NB4 (cell line): ENCODE data around the gene MARK1.

Experiments
- DNase-seq: peaks from one replicate; pipeline ENCODE4 v3.0.0; 2010; ENCODE audit warnings: low read depth
- H3K4me3 ChIP-seq: one replicate; pipeline ENCODE4 v1.5.1; 2011; ENCODE audit warnings: mild to moderate bottlenecking, low read depth, low read length, moderate library complexity
- MAX ChIP-seq: IDR thresholded peaks from 2 replicates; pipeline ENCODE4 v1.6.1; 2011; ENCODE audit warnings: low read depth, low read length
- MYC ChIP-seq: IDR thresholded peaks from 2 replicates; pipeline ENCODE4 v1.6.1; 2011; ENCODE audit warnings: low read depth, low read length
- POLR2A ChIP-seq: IDR thresholded peaks from 2 replicates; pipeline ENCODE4 v1.6.1; 2011; ENCODE audit warnings: mild to moderate bottlenecking; ENCODE audit not compliant: insufficient read length; ENCODE audit errors: extremely low read depth
- TF ChIP-seq, protein P1 (sequence below): IDR thresholded peaks from one replicate; pipeline ENCODE4 v1.5.1; 2012; ENCODE audit warnings: low read depth, low read length

MARK1 gene

GRCh38 chr1:220516722-220517042 is 11.3 kb upstream of the MARK1 start:
- TF ChIP-seq POLR2A (no peak), MAX (no peak)
- H3K4me3 ChIP-seq, result no peak overlapping the region
- no peak for DNase-seq

DNA sequence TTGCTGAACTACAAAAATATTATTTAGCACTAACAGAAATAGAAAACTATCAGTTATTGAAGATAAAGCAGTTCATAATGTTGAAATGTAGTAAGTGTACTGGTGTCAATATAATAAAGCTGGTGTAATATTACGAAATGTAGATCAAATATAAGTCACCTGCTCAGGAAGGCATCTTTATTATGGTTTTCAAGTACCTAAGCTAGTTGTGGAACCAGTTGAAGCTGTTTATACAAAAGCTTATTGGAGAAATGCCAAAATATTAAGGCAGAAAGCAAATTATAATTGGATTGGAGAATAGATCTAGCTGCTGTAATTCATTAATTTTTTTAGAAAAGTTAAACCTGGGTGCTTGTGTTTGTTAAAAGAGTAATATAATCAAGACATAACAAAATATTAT is 6.2 kb upstream of the MARK1 start:
- TF ChIP-seq MYC (no peak), POLR2A (no peak), MAX (no peak)
- TF ChIP-seq, protein P1, sequence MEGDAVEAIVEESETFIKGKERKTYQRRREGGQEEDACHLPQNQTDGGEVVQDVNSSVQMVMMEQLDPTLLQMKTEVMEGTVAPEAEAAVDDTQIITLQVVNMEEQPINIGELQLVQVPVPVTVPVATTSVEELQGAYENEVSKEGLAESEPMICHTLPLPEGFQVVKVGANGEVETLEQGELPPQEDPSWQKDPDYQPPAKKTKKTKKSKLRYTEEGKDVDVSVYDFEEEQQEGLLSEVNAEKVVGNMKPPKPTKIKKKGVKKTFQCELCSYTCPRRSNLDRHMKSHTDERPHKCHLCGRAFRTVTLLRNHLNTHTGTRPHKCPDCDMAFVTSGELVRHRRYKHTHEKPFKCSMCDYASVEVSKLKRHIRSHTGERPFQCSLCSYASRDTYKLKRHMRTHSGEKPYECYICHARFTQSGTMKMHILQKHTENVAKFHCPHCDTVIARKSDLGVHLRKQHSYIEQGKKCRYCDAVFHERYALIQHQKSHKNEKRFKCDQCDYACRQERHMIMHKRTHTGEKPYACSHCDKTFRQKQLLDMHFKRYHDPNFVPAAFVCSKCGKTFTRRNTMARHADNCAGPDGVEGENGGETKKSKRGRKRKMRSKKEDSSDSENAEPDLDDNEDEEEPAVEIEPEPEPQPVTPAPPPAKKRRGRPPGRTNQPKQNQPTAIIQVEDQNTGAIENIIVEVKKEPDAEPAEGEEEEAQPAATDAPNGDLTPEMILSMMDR, result no peak
- no peak for DNase-seq
- no peak overlapping the region for H3K4me3 ChIP-seq

- TF ChIP-seq MYC (no peak), MAX (no peak), POLR2A (no peak)
- TF ChIP-seq, protein P1, result no peak
- no peak for DNase-seq
- no peak overlapping the region for H3K4me3 ChIP-seq
These were observed 1.6 kb upstream of the MARK1 start for GRCh38 chr1:220526294-220526693.

DNA sequence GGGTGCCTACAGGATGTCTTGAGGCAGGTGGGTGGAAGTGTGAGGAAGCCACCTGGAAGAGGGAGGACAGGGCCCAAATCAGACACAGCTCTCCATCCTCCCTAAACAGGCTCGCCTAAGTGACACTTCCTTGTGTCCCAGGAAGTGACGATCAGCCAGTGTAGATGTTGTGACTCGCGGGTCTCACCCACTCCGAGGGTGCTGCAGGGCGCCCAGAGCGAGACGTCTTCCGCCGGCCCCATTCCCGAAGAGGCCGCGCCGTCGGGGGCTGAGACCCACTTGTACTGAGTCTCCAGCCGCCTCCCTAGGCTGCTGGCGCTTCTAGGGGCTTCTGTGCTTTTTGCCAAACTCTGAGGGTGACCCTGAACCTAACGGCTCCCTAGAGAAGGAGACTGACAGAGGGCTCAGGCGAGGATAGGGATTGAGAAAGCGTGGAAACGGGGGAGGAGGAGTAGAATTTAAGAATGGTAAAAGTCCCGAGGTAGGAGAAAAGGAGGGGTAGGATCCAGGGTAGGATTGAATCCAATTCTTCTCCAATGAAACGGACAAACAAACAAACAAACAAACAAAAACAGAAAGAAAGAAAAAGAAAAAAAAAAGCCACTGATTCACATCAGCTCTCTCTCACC is 543 bp upstream of the MARK1 start:
- no peak overlapping the region for H3K4me3 ChIP-seq
- no peak for DNase-seq
- no peak for TF ChIP-seq MYC
- TF ChIP-seq, protein P1, result no peak
- TF ChIP-seq POLR2A, result no peak
- TF ChIP-seq MAX, result no peak

DNA sequence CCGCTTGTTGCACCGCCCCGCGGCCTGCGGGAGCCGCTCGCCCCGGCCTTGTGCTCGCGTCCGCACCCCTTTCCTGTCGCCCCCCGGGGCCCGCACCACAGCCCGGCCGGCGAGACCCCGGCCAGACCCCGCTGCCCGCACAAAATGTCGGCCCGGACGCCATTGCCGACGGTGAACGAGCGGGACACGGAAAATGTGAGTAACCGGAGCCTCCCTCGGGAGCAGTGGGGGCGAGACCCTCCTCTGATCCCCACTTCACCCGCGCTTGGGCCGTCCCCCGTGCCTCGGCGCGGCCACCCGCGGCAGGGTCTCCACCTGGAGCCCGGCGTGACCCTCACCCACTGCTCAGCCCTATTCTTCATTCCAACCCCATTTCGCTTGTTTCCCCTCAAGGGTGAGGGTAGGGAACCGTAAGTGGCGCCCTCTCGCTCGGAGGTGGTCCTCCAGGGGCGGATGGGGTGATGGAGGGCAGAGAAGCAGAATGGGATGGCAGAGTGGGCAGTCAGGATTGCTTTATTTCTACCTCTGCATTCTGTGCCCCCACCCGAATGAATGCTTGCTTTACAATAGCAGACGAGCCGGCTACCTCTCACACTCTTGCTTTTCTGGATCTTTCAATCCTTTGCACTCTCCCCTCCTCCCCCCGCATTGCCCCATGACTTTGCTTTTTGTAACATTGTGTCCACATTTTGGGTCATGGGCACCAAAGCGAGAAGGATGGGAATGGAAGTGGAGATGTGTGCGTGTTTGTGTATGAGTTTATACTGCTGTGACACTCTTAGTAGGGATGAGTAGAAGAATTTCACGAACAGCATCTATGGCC is 954 bp downstream of the MARK1 start:
- no peak for DNase-seq
- TF ChIP-seq POLR2A (no peak), MAX (no peak), MYC (no peak)
- TF ChIP-seq, protein P1, result no peak
- H3K4me3 ChIP-seq, result no peak overlapping the region

DNA sequence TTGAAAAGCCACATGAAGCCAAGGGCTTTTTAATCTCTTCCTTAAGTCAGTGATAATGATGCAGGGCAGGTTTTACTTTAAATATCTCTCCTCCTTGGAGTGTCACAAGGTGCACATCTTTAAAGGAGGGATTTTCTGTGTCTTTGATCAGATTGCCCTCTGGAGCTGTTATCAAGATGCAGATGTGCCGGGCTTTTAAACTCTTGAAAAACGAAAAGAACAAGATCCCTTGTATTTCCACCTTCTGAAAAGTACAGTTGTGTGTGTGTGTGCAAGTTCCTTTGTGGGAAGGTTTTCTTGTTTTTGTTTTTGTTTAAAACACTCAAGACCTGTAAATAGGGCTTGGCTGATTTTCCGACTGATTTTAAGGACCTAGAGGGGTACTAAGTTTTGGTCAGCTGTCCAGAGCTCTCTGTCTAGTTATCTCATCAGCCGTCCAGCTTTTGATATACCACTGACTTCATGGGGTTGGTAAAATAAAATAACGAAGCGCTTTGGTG is 1.6 kb downstream of the MARK1 start:
- TF ChIP-seq MAX, result no peak
- TF ChIP-seq MYC, result no peak
- no peak for TF ChIP-seq POLR2A
- TF ChIP-seq, protein P1, result no peak
- no peak overlapping the region for H3K4me3 ChIP-seq
- no peak for DNase-seq
